GM18511 (cell line): ENCODE measurements around the gene CHAC2.
"Not testable (repeated sequence)": the region's sequence is repeated elsewhere in the genome, so short reads cannot be mapped to it uniquely, and the experiment has no call there.

Experiments used
- ATAC-seq: cut with Tn5 transposase; IDR thresholded peaks from one replicate; pipeline ENCODE4 v1.9.1; 2021; ENCODE audit warnings: mild to moderate bottlenecking, moderate library complexity; ENCODE audit not compliant: unreplicated experiment

The CHAC2 gene

GRCh38 chr2:53777134-53777533 lies 9.5 kb downstream of the CHAC2 start:
- no peak for ATAC-seq

GRCh38 chr2:53778536-53779162 lies 11.0 kb downstream of the CHAC2 start:
- ATAC-seq, result no peak

- no peak for ATAC-seq
Observed at GRCh38 chr2:53780056-53780455, 12.5 kb downstream of the CHAC2 start.

GRCh38 chr2:53782676-53783075 lies 15.1 kb downstream of the CHAC2 start:
- no peak for ATAC-seq

- ATAC-seq, result no peak
Observed at GRCh38 chr2:53784436-53784835, 16.8 kb downstream of the CHAC2 start.

- ATAC-seq, result no peak
Observed at GRCh38 chr2:53785366-53785765, 17.8 kb downstream of the CHAC2 start.

GRCh38 chr2:53786352-53786704 lies 18.7 kb downstream of the CHAC2 start:
- ATAC-seq, result peak; percentile 26

GRCh38 chr2:53786705-53787613 lies 19.4 kb downstream of the CHAC2 start, which contains the start of the genes ASB3 and ERLEC1:
TSS of gene ASB3 (minus strand) at chr2:53786953. CDS start at chr2:53765572, 21,381 bp downstream.
TSS of gene ERLEC1 (plus strand) at chr2:53787044. CDS start at chr2:53787211, 167 bp downstream.
- peak; percentile 96 for ATAC-seq

GRCh38 chr2:53787614-53788289 lies 20.1 kb downstream of the CHAC2 start:
- no peak for ATAC-seq

- ATAC-seq, result no peak
Observed at GRCh38 chr2:53793261-53793660, 25.7 kb downstream of the CHAC2 start.

- ATAC-seq, result no peak
Observed at GRCh38 chr2:53793821-53794220, 26.2 kb downstream of the CHAC2 start.

GRCh38 chr2:53801547-53801946 lies 33.9 kb downstream of the CHAC2 start:
- ATAC-seq, result no peak

GRCh38 chr2:53802617-53803151 lies 35.1 kb downstream of the CHAC2 start:
- no peak for ATAC-seq

GRCh38 chr2:53811601-53812000 lies 44.0 kb downstream of the CHAC2 start:
- ATAC-seq, result no peak

- no peak for ATAC-seq
Observed at GRCh38 chr2:53813151-53813550, 45.5 kb downstream of the CHAC2 start.

- no peak for ATAC-seq
Observed at GRCh38 chr2:53818854-53819435, 51.3 kb downstream of the CHAC2 start.

- ATAC-seq, result no peak
Observed at GRCh38 chr2:53819634-53820033, 52.0 kb downstream of the CHAC2 start.

GRCh38 chr2:53820048-53820447 lies 52.4 kb downstream of the CHAC2 start:
- ATAC-seq, result no peak

- no peak for ATAC-seq
Observed at GRCh38 chr2:53820711-53821110, 53.1 kb downstream of the CHAC2 start.

GRCh38 chr2:53821810-53822209 lies 54.2 kb downstream of the CHAC2 start:
- no peak for ATAC-seq

GRCh38 chr2:53823639-53824038 lies 56.0 kb downstream of the CHAC2 start:
- ATAC-seq, result not testable (repeated sequence)
